ENCODE measurements around the gene PLPPR1.

DNA sequence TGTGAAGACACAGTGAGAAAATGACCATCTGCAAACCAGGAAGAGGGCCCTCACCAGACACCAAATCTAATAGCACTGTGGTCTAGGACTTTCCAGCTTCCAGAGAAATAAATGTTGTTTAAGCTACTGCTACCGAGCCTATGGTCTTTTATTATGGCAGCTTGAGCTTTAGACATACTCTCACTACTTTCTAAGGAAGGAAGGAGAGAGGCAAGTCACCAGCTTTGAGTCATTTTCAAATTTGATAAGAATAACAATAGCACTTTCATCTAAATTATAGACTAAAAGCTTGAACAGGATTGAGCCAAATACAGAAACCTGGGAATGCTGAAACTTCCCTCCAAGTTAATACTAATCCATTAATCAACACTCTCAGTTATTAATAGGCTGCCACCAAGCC lies 64.4 kb downstream of the PLPPR1 start:
- TF ChIP-seq, protein P1, sequence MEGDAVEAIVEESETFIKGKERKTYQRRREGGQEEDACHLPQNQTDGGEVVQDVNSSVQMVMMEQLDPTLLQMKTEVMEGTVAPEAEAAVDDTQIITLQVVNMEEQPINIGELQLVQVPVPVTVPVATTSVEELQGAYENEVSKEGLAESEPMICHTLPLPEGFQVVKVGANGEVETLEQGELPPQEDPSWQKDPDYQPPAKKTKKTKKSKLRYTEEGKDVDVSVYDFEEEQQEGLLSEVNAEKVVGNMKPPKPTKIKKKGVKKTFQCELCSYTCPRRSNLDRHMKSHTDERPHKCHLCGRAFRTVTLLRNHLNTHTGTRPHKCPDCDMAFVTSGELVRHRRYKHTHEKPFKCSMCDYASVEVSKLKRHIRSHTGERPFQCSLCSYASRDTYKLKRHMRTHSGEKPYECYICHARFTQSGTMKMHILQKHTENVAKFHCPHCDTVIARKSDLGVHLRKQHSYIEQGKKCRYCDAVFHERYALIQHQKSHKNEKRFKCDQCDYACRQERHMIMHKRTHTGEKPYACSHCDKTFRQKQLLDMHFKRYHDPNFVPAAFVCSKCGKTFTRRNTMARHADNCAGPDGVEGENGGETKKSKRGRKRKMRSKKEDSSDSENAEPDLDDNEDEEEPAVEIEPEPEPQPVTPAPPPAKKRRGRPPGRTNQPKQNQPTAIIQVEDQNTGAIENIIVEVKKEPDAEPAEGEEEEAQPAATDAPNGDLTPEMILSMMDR (IDR thresholded peaks at IDR 0.05), result no peak
- TF ChIP-seq POLR2AphosphoS5 (IDR thresholded peaks at IDR 0.05), result no peak

Data from gastroesophageal sphincter (tissue), 3 donors.